NCI-H82 treated with DMSO at 0.1 percent for 48 hours (cell line): ENCODE measurements around the gene TRIM40.

ENCODE experiments used
- DNase-seq: peaks from one replicate; lab custom pipeline; 2025; ENCODE audit not compliant: unreplicated experiment; lab: John Stamatoyannopoulos, UW

The TRIM40 gene

DNA sequence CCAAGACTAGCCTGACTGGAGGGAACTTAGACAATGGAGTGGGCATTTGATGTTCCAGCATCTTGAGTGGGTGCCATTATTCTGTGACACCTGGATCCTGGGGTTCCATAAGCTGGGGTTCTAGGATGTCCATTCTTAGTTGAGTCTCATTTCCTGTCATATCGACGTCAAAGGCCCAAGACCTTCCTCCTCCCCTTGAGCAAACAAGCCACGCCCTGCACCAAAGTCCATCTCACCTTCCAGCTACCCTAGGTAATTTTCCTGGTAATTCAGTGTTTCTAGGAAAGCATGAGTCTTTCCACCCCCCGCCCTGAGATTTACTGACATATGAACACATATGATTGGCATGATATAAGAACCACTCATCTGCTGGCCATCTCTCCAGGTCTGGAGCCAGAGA is at the start of gene TRIM40:
TRIM40 (plus strand) TSS at position 384 of the 400 bp plus-strand sequence. CDS start 897 bp downstream, outside the sequence.
- DNase-seq: no peak

GRCh38 chr6:30087876-30088275 is 48.1 kb upstream of the TRIM40 start:
- DNase-seq: no peak

DNA sequence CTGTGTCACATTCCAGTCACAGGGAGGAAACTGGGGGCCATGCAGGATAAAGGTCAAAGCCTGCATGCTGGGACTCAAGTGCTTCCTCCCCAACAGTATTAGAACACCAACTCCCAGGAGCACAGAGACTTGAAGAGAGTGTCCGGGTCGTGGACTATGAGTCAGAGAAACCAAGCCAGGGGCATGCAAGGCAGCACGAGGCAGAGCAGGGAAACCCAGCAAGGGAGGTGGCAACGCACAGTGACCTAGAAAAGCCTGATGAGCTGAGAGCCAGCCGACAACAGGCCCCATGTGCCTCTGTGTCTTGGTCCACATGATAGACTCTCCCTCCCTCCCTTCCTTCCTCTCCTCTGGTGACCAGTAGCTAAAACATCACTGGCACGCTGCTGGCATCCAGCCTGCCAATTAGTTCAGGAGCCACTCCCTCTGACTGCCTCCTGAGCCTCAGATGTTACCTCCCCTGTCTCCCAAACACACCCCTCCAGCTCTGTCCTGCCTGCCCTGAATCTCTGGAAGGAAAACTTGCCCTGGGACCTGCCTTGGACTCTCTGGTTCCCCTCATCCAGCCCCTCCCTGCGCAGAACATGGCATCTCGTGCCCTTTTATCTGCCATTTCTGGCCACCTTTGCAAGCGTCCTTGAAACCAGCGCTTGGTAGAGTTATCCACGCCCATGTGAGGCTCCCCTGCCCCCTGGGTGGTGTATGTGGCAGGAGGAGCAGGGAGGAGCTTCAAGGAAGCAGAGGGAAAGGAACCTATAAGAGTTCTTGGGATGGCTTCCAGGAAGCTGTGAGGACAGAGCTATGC is 44.2 kb upstream of the TRIM40 start:
- DNase-seq: no peak

DNA sequence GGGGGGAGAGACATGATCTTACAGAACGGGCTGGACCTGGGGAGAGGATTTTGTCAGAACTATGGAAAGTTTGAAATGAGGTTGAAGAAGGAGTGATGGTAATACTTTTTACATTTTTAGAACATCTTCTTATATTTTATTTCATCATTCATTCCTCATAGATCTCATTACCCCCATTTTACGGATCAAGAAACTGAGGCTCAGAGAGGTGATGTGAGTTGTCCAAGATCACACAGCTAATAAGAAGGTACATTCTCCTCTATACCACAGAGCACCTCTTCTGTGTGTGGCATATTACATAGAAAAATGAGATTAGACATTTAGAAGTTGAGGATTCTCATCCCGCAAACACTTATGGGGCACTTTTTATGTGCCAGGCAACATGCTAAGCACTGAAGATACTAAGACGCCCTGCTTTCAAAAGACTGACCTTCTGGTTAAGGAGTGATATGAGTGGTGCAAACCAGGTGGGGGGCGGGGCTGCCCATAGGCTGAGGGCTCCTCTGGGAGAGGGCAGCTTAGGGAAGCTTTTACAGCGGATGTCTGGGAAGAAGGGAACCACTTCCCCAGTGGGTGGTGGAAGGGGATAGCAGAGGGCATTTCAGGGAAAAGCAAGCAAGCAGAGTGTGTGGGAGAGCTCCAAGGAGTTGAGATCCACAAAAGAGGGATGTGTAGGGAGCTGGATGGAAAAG is 42.9 kb upstream of the TRIM40 start:
- DNase-seq: no peak

DNA sequence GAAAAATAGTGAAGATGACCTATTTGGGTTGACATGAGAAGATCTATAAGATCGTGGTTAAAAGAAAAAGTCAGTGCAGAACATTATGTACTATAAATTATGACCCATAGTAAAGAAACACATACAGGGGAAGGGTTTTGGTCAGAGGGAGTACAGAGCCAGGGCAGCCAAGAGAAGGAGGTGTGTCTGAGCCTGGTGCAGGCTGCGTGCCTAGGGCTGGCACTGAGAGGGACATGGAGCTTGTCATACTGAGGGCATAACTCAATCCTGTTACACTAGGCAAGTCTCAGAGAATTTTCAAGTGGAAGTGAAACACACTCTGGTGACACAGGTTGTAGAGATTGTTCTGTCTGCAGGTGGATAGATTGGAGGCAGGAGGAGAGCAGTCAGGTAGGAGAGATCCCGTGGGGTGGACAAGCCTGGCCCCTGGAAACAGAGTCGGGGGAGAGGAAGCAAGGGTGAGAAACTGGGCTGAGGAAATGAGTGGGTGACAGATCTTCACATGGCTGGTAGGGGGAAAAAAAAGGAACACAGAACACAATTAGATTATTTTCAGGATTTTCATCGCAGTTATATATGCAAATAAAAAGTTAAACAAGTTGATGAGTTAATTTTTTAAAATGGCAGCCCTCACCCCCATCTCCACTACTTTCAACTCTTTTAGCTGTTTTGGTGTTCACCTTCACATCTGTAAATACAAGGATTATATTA is 41.8 kb upstream of the TRIM40 start:
- DNase-seq: no peak

DNA sequence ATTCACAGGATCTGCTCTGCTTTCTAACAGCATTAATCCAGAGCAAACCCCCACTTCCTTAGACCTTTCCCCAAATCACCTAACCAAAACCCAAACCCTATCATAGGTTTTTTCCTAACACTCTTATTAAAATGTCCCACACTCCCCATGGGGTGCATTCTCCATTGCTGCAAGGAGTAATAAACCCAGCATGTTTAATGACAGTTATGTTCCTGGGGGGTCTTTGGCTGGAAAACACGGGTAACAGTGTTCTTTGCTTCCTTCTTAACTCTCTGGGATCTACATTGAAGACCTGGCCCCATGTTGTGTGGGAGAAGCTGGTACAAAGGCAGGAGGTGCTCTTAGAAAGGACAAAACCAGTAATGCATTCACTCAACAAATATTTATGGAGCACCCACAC is 39.1 kb upstream of the TRIM40 start:
- no peak for DNase-seq

- DNase-seq: no peak
These were observed 37.8 kb upstream of the TRIM40 start for GRCh38 chr6:30097902-30098768.

DNA sequence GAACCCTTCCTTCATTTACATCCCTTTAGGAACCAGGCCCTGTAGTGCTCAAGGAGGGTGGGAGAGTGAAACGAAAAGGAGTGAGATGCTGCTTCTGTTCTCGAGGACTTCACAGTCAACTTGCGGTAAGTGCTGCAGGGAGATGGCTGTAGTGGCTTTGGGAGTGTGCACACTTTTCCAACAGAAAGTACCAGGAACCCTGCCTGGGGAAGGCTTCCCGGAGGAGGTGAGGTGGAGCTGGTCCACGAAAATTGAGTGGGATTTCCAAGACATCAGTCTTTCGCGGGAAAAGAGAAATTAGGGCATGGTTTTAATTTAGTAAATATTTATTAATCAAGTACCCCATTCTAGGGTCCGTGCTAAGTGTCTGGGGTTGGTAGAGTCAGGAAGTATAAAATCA is 35.8 kb upstream of the TRIM40 start:
- DNase-seq: no peak

- DNase-seq: no peak
These were observed 35.1 kb upstream of the TRIM40 start for GRCh38 chr6:30100585-30101443.

- DNase-seq: peak; percentile 44
These were observed 34.2 kb upstream of the TRIM40 start for GRCh38 chr6:30101444-30102413.

- DNase-seq: no peak
These were observed 33.4 kb upstream of the TRIM40 start for GRCh38 chr6:30102414-30102969.

DNA sequence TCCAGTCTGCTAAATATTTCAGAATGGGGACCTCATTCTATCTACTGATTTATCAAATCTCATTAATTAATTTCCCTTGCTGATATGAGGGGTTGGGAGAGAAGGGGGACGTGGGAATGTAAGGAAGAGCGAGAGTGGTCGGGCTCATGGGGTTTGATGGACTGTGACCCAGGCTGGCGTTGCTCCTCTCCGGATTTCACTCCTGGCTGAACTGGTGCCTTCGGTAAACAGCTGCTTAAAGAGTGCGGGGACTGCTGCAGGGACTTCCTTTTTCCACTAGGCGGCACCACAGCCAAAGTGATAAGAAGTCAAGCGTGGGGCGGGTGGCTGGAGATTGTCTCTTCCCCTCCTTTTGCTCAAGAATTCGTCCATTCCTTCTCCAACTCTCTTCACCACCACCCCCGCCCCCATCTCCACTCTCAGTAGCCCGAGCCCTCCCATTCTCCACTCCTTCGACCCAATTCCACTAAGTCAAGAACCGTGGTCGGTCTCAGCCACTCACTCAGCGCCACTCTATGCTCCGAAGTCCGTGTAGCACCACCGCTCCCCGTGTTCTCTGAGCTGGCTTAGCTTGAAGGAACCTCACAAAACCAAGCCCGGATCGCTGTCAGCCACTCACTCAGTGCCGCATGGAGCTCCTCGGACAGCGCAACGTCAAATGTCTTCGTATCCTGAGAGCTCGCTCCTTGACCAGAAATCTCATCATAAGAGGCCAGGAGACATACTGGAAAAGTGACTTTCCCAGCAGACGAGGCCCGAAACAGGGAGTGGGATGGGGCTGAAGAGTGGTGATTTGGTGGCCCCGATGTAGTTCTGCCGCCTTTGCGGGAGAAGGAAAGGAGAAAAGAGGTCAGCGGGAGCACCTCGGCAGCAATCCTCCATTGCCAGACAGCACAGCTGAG is 32.7 kb upstream of the TRIM40 start:
- DNase-seq: peak; percentile 77

- DNase-seq: no peak
These were observed 32.1 kb upstream of the TRIM40 start for GRCh38 chr6:30103872-30104179.

DNA sequence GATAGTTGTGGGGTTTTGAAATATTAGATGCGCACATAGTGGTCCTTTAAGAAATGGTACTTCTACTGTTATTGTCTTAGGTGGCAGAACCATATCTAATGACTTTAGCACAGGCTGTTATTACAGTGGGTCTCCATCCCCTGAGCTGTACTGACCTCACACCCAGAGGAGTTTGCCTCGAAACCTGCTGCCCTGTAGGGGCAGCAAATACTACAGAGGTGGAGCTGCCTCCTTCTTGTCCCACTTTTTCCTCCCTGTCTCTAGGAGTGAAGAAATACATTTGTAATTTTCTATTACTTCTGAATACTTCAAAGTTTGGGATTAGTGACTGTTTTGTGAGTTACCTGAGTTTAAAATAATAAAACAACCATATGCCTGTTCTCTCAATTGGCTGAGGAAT is 31.3 kb upstream of the TRIM40 start:
- DNase-seq: no peak

- no peak for DNase-seq
These were observed 24.6 kb upstream of the TRIM40 start for GRCh38 chr6:30111266-30111856.

DNA sequence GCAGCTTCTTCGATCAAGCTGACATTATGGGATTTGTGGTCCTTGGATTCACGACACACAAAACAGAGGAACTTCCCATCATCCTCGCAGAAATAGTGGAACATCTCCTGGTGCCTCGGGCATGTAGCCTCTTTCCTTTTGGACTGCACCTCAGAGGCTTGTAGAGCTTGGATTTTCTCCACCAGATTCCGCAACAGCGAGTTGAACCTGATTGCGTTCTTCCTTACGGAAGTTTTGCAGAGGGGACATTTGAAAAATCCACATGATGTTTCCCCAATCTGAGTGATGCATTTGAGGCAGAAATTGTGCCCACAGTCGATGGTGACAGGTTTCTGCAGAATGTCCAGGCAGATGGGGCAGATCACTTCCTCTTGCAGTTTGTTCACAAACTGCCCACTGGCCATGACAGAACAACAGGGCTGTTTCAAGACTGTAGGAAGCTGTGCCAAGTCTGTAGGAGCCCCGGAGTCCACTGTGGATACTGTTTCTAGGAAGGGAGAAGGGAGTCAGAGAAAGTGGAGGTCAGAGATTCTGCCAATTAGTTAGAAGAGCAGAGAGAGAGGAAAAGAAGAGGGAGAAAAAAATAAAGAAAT is 23.4 kb upstream of the TRIM40 start:
- no peak for DNase-seq
